Hepatocyte (in vitro differentiated cells): Measurements from ENCODE around the gene KIAA1217.
"Not testable (repeated sequence)": the region's sequence is repeated elsewhere in the genome, so short reads cannot be mapped to it uniquely, and the experiment has no call there.

ENCODE experiments used
- CTCF ChIP-seq: fragments of 200-600 bp; sonication (generic); IDR thresholded peaks from 2 replicates; pipeline ENCODE4 v1.5.1; 2016; ENCODE audit warnings: antibody characterized with exemption, mild to moderate bottlenecking; ENCODE audit not compliant: poor library complexity
- EZH2 ChIP-seq: fragments of 200-600 bp; sonication (generic); IDR thresholded peaks from 2 replicates; pipeline ENCODE4 v1.6.1; 2016; ENCODE audit warnings: antibody characterized with exemption, mild to moderate bottlenecking, borderline replicate concordance

GRCh38 chr10:24442641-24443174 lies 233.8 kb downstream of the KIAA1217 start:
- not testable (repeated sequence) for TF ChIP-seq CTCF, EZH2
